HK-2 (cell line): ENCODE measurements around the gene TMEM17.
A peak's percentile ranks its signal among the peaks of the same experiment; 100 is the strongest.
"Not testable (repeated sequence)": the region's sequence is repeated elsewhere in the genome, so short reads cannot be mapped to it uniquely, and the experiment has no call there.

Experiments
- DNase-seq: peaks from one replicate; pipeline ENCODE4 v3.0.0-alpha.2; 2018; ENCODE audit not compliant: unreplicated experiment

Gene TMEM17

GRCh38 chr2:62505750-62506420 lies at the start of gene TMEM17:
TSS of gene TMEM17 (minus strand) at chr2:62506195. CDS start at chr2:62506129, 66 bp downstream.
- peak; percentile 76 for DNase-seq

- DNase-seq: no peak
Observed at GRCh38 chr2:62554440-62554839, 48.4 kb upstream of the TMEM17 start.

- DNase-seq: no peak
Observed at GRCh38 chr2:62550461-62550860, 44.5 kb upstream of the TMEM17 start.

- DNase-seq: no peak
Observed at GRCh38 chr2:62547854-62548253, 41.9 kb upstream of the TMEM17 start.

GRCh38 chr2:62545261-62545660 lies 39.3 kb upstream of the TMEM17 start:
- no peak for DNase-seq

- DNase-seq: no peak
Observed at GRCh38 chr2:62540408-62541168, 34.6 kb upstream of the TMEM17 start.

GRCh38 chr2:62539606-62540407 lies 33.8 kb upstream of the TMEM17 start:
- DNase-seq: no peak

GRCh38 chr2:62538756-62539155 lies 32.8 kb upstream of the TMEM17 start:
- DNase-seq: no peak

- no peak for DNase-seq
Observed at GRCh38 chr2:62537814-62538213, 31.8 kb upstream of the TMEM17 start.

- DNase-seq: no peak
Observed at GRCh38 chr2:62536873-62537547, 31.0 kb upstream of the TMEM17 start.

GRCh38 chr2:62535521-62535920 lies 29.5 kb upstream of the TMEM17 start:
- DNase-seq: not testable (repeated sequence)

GRCh38 chr2:62531594-62531993 lies 25.6 kb upstream of the TMEM17 start:
- DNase-seq: no peak

GRCh38 chr2:62529758-62530157 lies 23.8 kb upstream of the TMEM17 start:
- no peak for DNase-seq

- no peak for DNase-seq
Observed at GRCh38 chr2:62527478-62528210, 21.6 kb upstream of the TMEM17 start.

GRCh38 chr2:62526531-62527381 lies 20.8 kb upstream of the TMEM17 start:
- DNase-seq: no peak

GRCh38 chr2:62525549-62526269 lies 19.7 kb upstream of the TMEM17 start:
- no peak for DNase-seq

- no peak for DNase-seq
Observed at GRCh38 chr2:62524293-62524941, 18.4 kb upstream of the TMEM17 start.

- not testable (repeated sequence) for DNase-seq
Observed at GRCh38 chr2:62521061-62521460, 15.1 kb upstream of the TMEM17 start.

GRCh38 chr2:62512384-62512783 lies 6.4 kb upstream of the TMEM17 start:
- no peak for DNase-seq
